Heart right ventricle (tissue), 16 donors: ENCODE results near the gene MYLK. TPM values are rescaled to one million over a fixed set of nuclear protein-coding genes. Genes with fewer than 3 reads are reported as not detected.
"Not testable (repeated sequence)": the region's sequence is repeated elsewhere in the genome, so short reads cannot be mapped to it uniquely, and the experiment has no call there.

Experiments used
- ATAC-seq, 8 donors: fragments of 200-7000 bp; cut with Tn5 transposase; one replicate each; pipeline ENCODE4 v1.9.1; 2020; ENCODE audit warnings: mild to moderate bottlenecking in 8 of 8, moderate library complexity in 8 of 8, moderate number of reproducible peaks in 1 of 8
- DNase-seq, 2 donors: peaks; one replicate each; pipeline ENCODE4 v3.0.0-alpha.2; 2020
- H3K27ac ChIP-seq, 10 donors: fragments of 200-600 bp; sonication (generic) in 2 of 10; one replicate each; pipeline versions ENCODE4 v1.5.0 to v1.8.0; 2020 to 2022; ENCODE audit warnings: mild to moderate bottlenecking in 3 of 10
- H3K27me3 ChIP-seq, 7 donors: fragments of 200-600 bp; one replicate each; pipeline ENCODE4 v1.8.0; 2021 to 2022; ENCODE audit warnings: mild to moderate bottlenecking in 2 of 7
- H3K36me3 ChIP-seq, 9 donors: fragments of 200-600 bp; sonication (generic) in 1 of 9; one replicate each; pipeline versions ENCODE4 v1.5.0 to v1.8.0; 2020 to 2022; ENCODE audit warnings: mild to moderate bottlenecking in 2 of 9
- H3K4me1 ChIP-seq, 9 donors: fragments of 200-600 bp; sonication (generic) in 1 of 9; one replicate each; pipeline versions ENCODE4 v1.5.0 to v1.8.0; 2020 to 2022; ENCODE audit warnings: mild to moderate bottlenecking in 4 of 9
- H3K4me3 ChIP-seq, 10 donors: fragments of 200-600 bp; sonication (generic) in 2 of 10; one replicate each; pipeline versions ENCODE4 v1.5.0 to v1.8.0; 2020 to 2022; ENCODE audit warnings: mild to moderate bottlenecking in 7 of 10, moderate library complexity in 2 of 10
- H3K9me3 ChIP-seq, 11 donors: fragments of 200-600 bp in 10 of 11; sonication (generic) in 2 of 11; one replicate each; pipeline versions ENCODE4 v1.5.0 to v1.8.0; 2013 to 2022; ENCODE audit warnings: mild to moderate bottlenecking in 2 of 11, control low read depth in 1 of 11, moderate library complexity in 1 of 11
- CTCF ChIP-seq, 9 donors: fragments of 200-600 bp; sonication (generic) in 2 of 9; IDR thresholded peaks; one replicate each; pipeline versions ENCODE4 v1.5.0 to v1.8.0; 2021 to 2022; ENCODE audit warnings: antibody characterized with exemption in 9 of 9, mild to moderate bottlenecking in 5 of 9, moderate library complexity in 1 of 9
- WGBS, 2 donors: extraction: QIAGEN DNeasy Blood & Tissue Kit; methylation state at CpG; one replicate each; pipeline ENCODE4 v1.1.7; 2013; ENCODE audit warnings: inconsistent platforms in 1 of 2; 5-methylcytosine and 5-hydroxymethylcytosine counted together
- intact Hi-C, 10 donors: fragments of 100-400 bp; cut with DNase I; formaldehyde crosslinking; loops; one replicate each; pipeline versions ENCODE4 v1.11.1 to v1.14.2; 2022
- polyA plus RNA-seq, 2 donors: library from polyadenylated mRNA; stranded (reverse); fragments of 200-250 nt; gene quantifications; one replicate each; pipeline ENCODE4 v1.2.3, GENCODE V29; 2013
- total RNA-seq, 10 donors: library from RNA; stranded (reverse); fragmentation: NEBNext Ultra II Directional in 3 of 10; extraction: Animal tissue kit (Norgen Biotek cat#: 25700) in 3 of 10; gene quantifications; one replicate each; pipeline versions ENCODE4 v1.2.1 to v1.2.4, GENCODE V29; 2021 to 2023
- donor health status: Arrhythmogenic right ventricular cardiomyopathy.
- donor health status: ischemic (EF 13 %, LVEDD 7.1; RV severe dilation, severe dysfunction).
- donor health status: healthy with polysubstance abuse.
- donor health status: DM: no; HTN: yes; CAD: no.
- donor health status: DM: no; HTN: no; CAD: no.
- donor health status: ischemic (EF 25% LVEDD 6.9; RV normal size, moderate dysfunction).
- donor health status: ischemic (EF 25% LVEDD 5.7; RV mildly dilated, moderate dysfunction).
- donor health status: healthy.
- donor health status: DM: yes; HTN: yes; CAD: no.
- donor health status: Ischemic cardiomyopathy.
- donor health status: ischemic (EF 35%, LVEDD 5.7; RV mildly dilated, moderate dysfunction).
- donor health status: nonischemic (EF 11% LVEDD 7.7; RV severe dilation, severe dysfunction).
- donor health status: DM: yes; HTN: yes; CAD: no.
- donor health status: PGD.
- donor health status: ischemic (EF 29% LVEDD 5.4; RV normal size, mild dysfunction).
- donor health status: nonischemic (EF 23%, LVEDD 6.1; RV moderate dilation, normal function).

MYLK gene
- total and polyA plus RNA-seq, 12 donors = 5.6 to 20.6 (median 11.6) TPM

GRCh38 chr3:123609063-123609462, 275.1 kb downstream of the MYLK start:
- intact Hi-C loops = no loop called here
- peak overlapping the region in 3 of 10 donors; percentile 25 to 46 (median 36) for H3K27ac ChIP-seq
- ATAC-seq = peak in 3 of 8 donors; percentile 24 to 52 (median 27)

GRCh38 chr3:123608263-123608937, 275.7 kb downstream of the MYLK start:
- ATAC-seq (no peak), DNase-seq (no peak)
- H3K4me1 ChIP-seq = peaks cover 0 to 14% (median 0%) of the 10 kb centered on the region in 9 donors
- no peaks in the 10 kb centered on the region for H3K27me3 ChIP-seq
- WGBS, 2 donors = 56 to 82% methylated on average over 3 of the region's 3 CpGs
- no peaks in the 10 kb centered on the region for H3K9me3 ChIP-seq
- H3K27ac ChIP-seq = peak overlapping the region in 3 of 10 donors; percentile 25 to 46 (median 36)
- TF ChIP-seq CTCF (IDR thresholded peaks at IDR 0.05) = no peak
- H3K36me3 ChIP-seq = peaks cover 0 to 26% (median 0%) of the 10 kb centered on the region in 9 donors
- H3K4me3 ChIP-seq = no peak overlapping the region
- intact Hi-C loops = no loop called here

More at GRCh38 chr3:123609063-123609462, 275.1 kb downstream of the MYLK start:
- no peak overlapping the region for H3K4me3 ChIP-seq
- H3K27me3 ChIP-seq = no peaks in the 10 kb centered on the region
- TF ChIP-seq CTCF (IDR thresholded peaks at IDR 0.05) = no peak
- no peaks in the 10 kb centered on the region for H3K9me3 ChIP-seq
- WGBS, 2 donors = 45 to 55% methylated on average over 5 of the region's 5 CpGs
- H3K4me1 ChIP-seq = peaks cover 0 to 14% (median 0%) of the 10 kb centered on the region in 9 donors
- DNase-seq = no peak
- H3K36me3 ChIP-seq = peaks cover 0 to 33% (median 0%) of the 10 kb centered on the region in 9 donors

GRCh38 chr3:123606527-123606926, 277.6 kb downstream of the MYLK start:
- Histone ChIP-seq H3K4me1 (peaks cover 0 to 14% (median 0%) of the 10 kb centered on the region in 9 donors), H3K36me3 (peaks cover 0 to 9% (median 0%) of the 10 kb centered on the region in 9 donors), H3K4me3 (no peak overlapping the region), H3K27me3 (no peaks in the 10 kb centered on the region), H3K9me3 (no peaks in the 10 kb centered on the region), H3K27ac (no peak overlapping the region)
- ATAC-seq = no peak
- TF ChIP-seq CTCF (IDR thresholded peaks at IDR 0.05) = no peak
- intact Hi-C loops = no loop called here
- DNase-seq = no peak

GRCh38 chr3:123605789-123606234, 278.3 kb downstream of the MYLK start:
- intact Hi-C loops = no loop called here
- Histone ChIP-seq H3K4me3 (no peak overlapping the region), H3K27ac (no peak overlapping the region), H3K36me3 (peaks cover 0 to 5% (median 0%) of the 10 kb centered on the region in 9 donors), H3K9me3 (no peaks in the 10 kb centered on the region), H3K4me1 (peaks cover 0 to 14% (median 0%) of the 10 kb centered on the region in 9 donors), H3K27me3 (no peaks in the 10 kb centered on the region)
- 92 to 95% methylated on average over 5 of the region's 5 CpGs for WGBS, 2 donors
- no peak for TF ChIP-seq CTCF (IDR thresholded peaks at IDR 0.05)
- DNase-seq (no peak), ATAC-seq (no peak)

- H3K27me3 ChIP-seq, intact Hi-C loops, ATAC-seq, H3K9me3 ChIP-seq, DNase-seq, H3K36me3 ChIP-seq, H3K27ac ChIP-seq, H3K4me1 ChIP-seq, H3K4me3 ChIP-seq: not testable (repeated sequence)
- WGBS, 2 donors = 85 to 99% methylated on average over 2 of the region's 2 CpGs
Measured at GRCh38 chr3:123603153-123603552, 281.0 kb downstream of the MYLK start.
